ENCODE data around the gene TPCN2.

- TF ChIP-seq, protein P1, sequence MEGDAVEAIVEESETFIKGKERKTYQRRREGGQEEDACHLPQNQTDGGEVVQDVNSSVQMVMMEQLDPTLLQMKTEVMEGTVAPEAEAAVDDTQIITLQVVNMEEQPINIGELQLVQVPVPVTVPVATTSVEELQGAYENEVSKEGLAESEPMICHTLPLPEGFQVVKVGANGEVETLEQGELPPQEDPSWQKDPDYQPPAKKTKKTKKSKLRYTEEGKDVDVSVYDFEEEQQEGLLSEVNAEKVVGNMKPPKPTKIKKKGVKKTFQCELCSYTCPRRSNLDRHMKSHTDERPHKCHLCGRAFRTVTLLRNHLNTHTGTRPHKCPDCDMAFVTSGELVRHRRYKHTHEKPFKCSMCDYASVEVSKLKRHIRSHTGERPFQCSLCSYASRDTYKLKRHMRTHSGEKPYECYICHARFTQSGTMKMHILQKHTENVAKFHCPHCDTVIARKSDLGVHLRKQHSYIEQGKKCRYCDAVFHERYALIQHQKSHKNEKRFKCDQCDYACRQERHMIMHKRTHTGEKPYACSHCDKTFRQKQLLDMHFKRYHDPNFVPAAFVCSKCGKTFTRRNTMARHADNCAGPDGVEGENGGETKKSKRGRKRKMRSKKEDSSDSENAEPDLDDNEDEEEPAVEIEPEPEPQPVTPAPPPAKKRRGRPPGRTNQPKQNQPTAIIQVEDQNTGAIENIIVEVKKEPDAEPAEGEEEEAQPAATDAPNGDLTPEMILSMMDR (conservative IDR thresholded peaks at IDR 0.05 in 1 of 2, IDR thresholded peaks at IDR 0.05 in 1 of 2; ENCODE audit: extremely low read depth in 1 of 2, insufficient read depth in 1 of 2, low read depth in 1 of 2, low read length in 2 of 2), result no peak
- no peak for TF ChIP-seq EZH2 (IDR thresholded peaks at IDR 0.05; ENCODE audit: borderline replicate concordance, low read length)
Measured at GRCh38 chr11:69101792-69102695, 53.3 kb downstream of the TPCN2 start.
